ENCODE data around the gene AMPD2.
A peak's percentile ranks its signal among the peaks of the same experiment; 100 is the strongest.

AMPD2 gene

GRCh38 chr1:109610609-109611307, 8.9 kb upstream of the AMPD2 start:
- no peak for TF ChIP-seq POLR2A (IDR thresholded peaks at IDR 0.05; ENCODE audit: extremely low read depth, insufficient read length)
- DNase-seq (ENCODE audit: low read depth), result no peak
- H3K4me3 ChIP-seq (ENCODE audit: low read depth, low read length), result no peak overlapping the region

GRCh38 chr1:109611308-109611990, 8.2 kb upstream of the AMPD2 start:
- H3K4me3 ChIP-seq (ENCODE audit: low read depth, low read length), result no peak overlapping the region
- TF ChIP-seq MAX (IDR thresholded peaks at IDR 0.05; ENCODE audit: low read depth, low read length), result no peak
- no peak for TF ChIP-seq POLR2A (IDR thresholded peaks at IDR 0.05; ENCODE audit: extremely low read depth, insufficient read length)
- no peak for TF ChIP-seq MYC (IDR thresholded peaks at IDR 0.05; ENCODE audit: low read depth, low read length)
- TF ChIP-seq CTCF (IDR thresholded peaks at IDR 0.05; ENCODE audit: low read depth, low read length), result no peak
- DNase-seq (ENCODE audit: low read depth), result no peak

GRCh38 chr1:109613361-109614147, 6.1 kb upstream of the AMPD2 start:
- H3K4me3 ChIP-seq (ENCODE audit: low read depth, low read length), result no peak overlapping the region
- TF ChIP-seq MAX (IDR thresholded peaks at IDR 0.05; ENCODE audit: low read depth, low read length) (no peak), MYC (IDR thresholded peaks at IDR 0.05; ENCODE audit: low read depth, low read length) (no peak), POLR2A (IDR thresholded peaks at IDR 0.05; ENCODE audit: extremely low read depth, insufficient read length) (no peak), CTCF (IDR thresholded peaks at IDR 0.05; ENCODE audit: low read depth, low read length) (no peak)
- DNase-seq (ENCODE audit: low read depth), result no peak

- no peak overlapping the region for H3K4me3 ChIP-seq (ENCODE audit: low read depth, low read length)
- TF ChIP-seq POLR2A (IDR thresholded peaks at IDR 0.05; ENCODE audit: extremely low read depth, insufficient read length) (no peak), CTCF (IDR thresholded peaks at IDR 0.05; ENCODE audit: low read depth, low read length) (no peak), MYC (IDR thresholded peaks at IDR 0.05; ENCODE audit: low read depth, low read length) (peak; percentile 40; the same call in 1 of the 2 replicates)
- DNase-seq (ENCODE audit: low read depth), result peak; percentile 93
Observed at GRCh38 chr1:109615879-109616278, 3.8 kb upstream of the AMPD2 start.

- no peak for DNase-seq (ENCODE audit: low read depth)
- no peak overlapping the region for H3K4me3 ChIP-seq (ENCODE audit: low read depth, low read length)
- TF ChIP-seq MYC (IDR thresholded peaks at IDR 0.05; ENCODE audit: low read depth, low read length) (no peak; the same call in 1 of the 2 replicates), POLR2A (IDR thresholded peaks at IDR 0.05; ENCODE audit: extremely low read depth, insufficient read length) (no peak), CTCF (IDR thresholded peaks at IDR 0.05; ENCODE audit: low read depth, low read length) (no peak), MAX (IDR thresholded peaks at IDR 0.05; ENCODE audit: low read depth, low read length) (no peak)
Observed at GRCh38 chr1:109616391-109616790, 3.2 kb upstream of the AMPD2 start.

- H3K4me3 ChIP-seq (ENCODE audit: low read depth, low read length), result no peak overlapping the region
- DNase-seq (ENCODE audit: low read depth), result peak; percentile 80
- TF ChIP-seq MYC (IDR thresholded peaks at IDR 0.05; ENCODE audit: low read depth, low read length), result no peak
- no peak for TF ChIP-seq CTCF (IDR thresholded peaks at IDR 0.05; ENCODE audit: low read depth, low read length)
- no peak for TF ChIP-seq POLR2A (IDR thresholded peaks at IDR 0.05; ENCODE audit: extremely low read depth, insufficient read length)
- no peak for TF ChIP-seq MAX (IDR thresholded peaks at IDR 0.05; ENCODE audit: low read depth, low read length)
Observed at GRCh38 chr1:109617291-109617801, 2.3 kb upstream of the AMPD2 start.

Measured in NB4 (cell line).